Heart left ventricle (tissue), 13 donors: ENCODE results near the gene TNFAIP2.
A peak's percentile ranks its signal among the peaks of the same experiment; 100 is the strongest.

Source experiments
- CTCF ChIP-seq, 12 donors: fragments of 200-600 bp; sonication (generic) in 4 of 12; IDR thresholded peaks; one replicate each; pipeline versions ENCODE4 v1.5.0 to v1.8.0; 2018 to 2022; ENCODE audit warnings: antibody characterized with exemption in 12 of 12, mild to moderate bottlenecking in 5 of 12
- POLR2A ChIP-seq, 2 donors: fragments of 450-650 bp; IDR thresholded peaks; one replicate each; pipeline ENCODE4 v1.6.1; 2017; ENCODE audit warnings: antibody characterized with exemption in 2 of 2, mild to moderate bottlenecking in 2 of 2, moderate library complexity in 2 of 2
- donor health status: ischemic (EF 13 %, LVEDD 7.1; RV severe dilation, severe dysfunction).
- donor health status: DM: no; HTN: yes; CAD: no.
- donor health status: DM: no; HTN: no; CAD: no.
- donor health status: ischemic (EF 25% LVEDD 6.9; RV normal size, moderate dysfunction).
- donor health status: ischemic (EF 25% LVEDD 5.7; RV mildly dilated, moderate dysfunction).
- donor health status: ischemic (EF 35%, LVEDD 5.7; RV mildly dilated, moderate dysfunction).
- donor health status: nonischemic (EF 11% LVEDD 7.7; RV severe dilation, severe dysfunction).
- donor health status: DM: yes; HTN: yes; CAD: no.
- donor health status: PGD.
- donor health status: ischemic (EF 29% LVEDD 5.4; RV normal size, mild dysfunction).
- donor health status: nonischemic (EF 23%, LVEDD 6.1; RV moderate dilation, normal function).

- TF ChIP-seq CTCF (IDR thresholded peaks at IDR 0.05) (peak in 2 of 12 donors; percentile 0 to 4), POLR2A (IDR thresholded peaks at IDR 0.05) (no peak)
These were observed 31.4 kb upstream of the TNFAIP2 start for GRCh38 chr14:103091883-103092222.
